IMR-90 (cell line): ENCODE results near the gene KDM6A. TPM values are rescaled to one million over a fixed set of nuclear protein-coding genes. Genes with fewer than 3 reads are reported as not detected.

Experiments used
- ATAC-seq: fragments of 200-7000 bp; cut with Tn5 transposase; 2 replicates; pipeline ENCODE4 v1.9.1; 2020; ENCODE audit warnings: low read depth, mild to moderate bottlenecking, moderate library complexity
- BruUV-seq: library from RNA; stranded (reverse); fragments of 400-500 nt; replicated peaks from 2 replicates; lab custom pipeline; 2021; lab: Mats Ljungman, UMichigan
- CTCF ChIA-PET: fragments of 300-600 bp; formaldehyde crosslinking; extraction: SDS; loops from one replicate; lab custom pipeline; 2021; ENCODE audit warnings: antibody characterized with exemption; lab: Yijun Ruan, JAX
- POLR2A ChIA-PET: fragments of 300-600 bp; sonication (Branson Sonifier 250); formaldehyde crosslinking; loops from one replicate; lab custom pipeline; 2022; ENCODE audit warnings: antibody characterized with exemption; ENCODE audit not compliant: unreplicated experiment; lab: Charles Lee
- DNase-seq: peaks from one replicate; pipeline ENCODE4 v3.0.0; 2013
- H2AFZ ChIP-seq: replicated peaks from 2 replicates; pipeline ENCODE3; 2013; ENCODE audit warnings: low read length, mild to moderate bottlenecking; ENCODE audit not compliant: poor library complexity
- H2AK5ac ChIP-seq: 2 replicates; pipeline ENCODE4 v1.6.1; 2013; ENCODE audit warnings: low read depth, low read length, inconsistent platforms
- H2AK9ac ChIP-seq: replicated peaks from 2 replicates; pipeline ENCODE3; 2013; ENCODE audit warnings: mild to moderate bottlenecking, low read depth, low read length, moderate library complexity; ENCODE audit not compliant: poor library complexity
- H2BK120ac ChIP-seq: 2 replicates; pipeline ENCODE4 v1.6.1; 2013; ENCODE audit warnings: low read depth, low read length, inconsistent platforms
- H2BK15ac ChIP-seq: 3 replicates; pipeline ENCODE4 v1.6.1; 2013; ENCODE audit warnings: low read depth, low read length, inconsistent platforms
- H2BK20ac ChIP-seq: 2 replicates; pipeline ENCODE4 v1.6.1; 2013; ENCODE audit warnings: low read depth, mild to moderate bottlenecking, inconsistent platforms, low read length, moderate library complexity
- H2BK5ac ChIP-seq: 2 replicates; pipeline ENCODE4 v1.6.1; 2013; ENCODE audit warnings: mild to moderate bottlenecking, low read depth, low read length, inconsistent platforms; ENCODE audit not compliant: poor library complexity, severe bottlenecking
- H3K14ac ChIP-seq: replicated peaks from 2 replicates; pipeline ENCODE4 v1.6.1; 2013; ENCODE audit warnings: low read depth, low read length, inconsistent platforms
- H3K18ac ChIP-seq: 2 replicates; pipeline ENCODE4 v1.6.1; 2013; ENCODE audit warnings: low read depth, low read length, control low read depth
- H3K23ac ChIP-seq: 2 replicates; pipeline ENCODE4 v1.6.1; 2013; ENCODE audit warnings: low read depth, low read length, inconsistent platforms
- H3K27ac ChIP-seq: 2 replicates; pipeline ENCODE4 v1.5.1; 2013; ENCODE audit warnings: mild to moderate bottlenecking, control low read depth, low read length; ENCODE audit not compliant: insufficient read depth
- H3K27me3 ChIP-seq: 2 replicates; pipeline ENCODE4 v1.6.1; 2013; ENCODE audit warnings: low read length; ENCODE audit not compliant: control insufficient read depth, insufficient read depth
- H3K36me3 ChIP-seq: 2 replicates; pipeline ENCODE4 v1.6.1; 2013; ENCODE audit warnings: low read length, mixed read lengths; ENCODE audit not compliant: control insufficient read depth, insufficient read depth
- H3K4ac ChIP-seq: 2 replicates; pipeline ENCODE4 v1.6.1; 2013; ENCODE audit warnings: low read depth, low read length, inconsistent platforms
- H3K4me1 ChIP-seq: 2 replicates; pipeline ENCODE4 v1.6.1; 2013; ENCODE audit warnings: low read length, mixed read lengths; ENCODE audit not compliant: control insufficient read depth, insufficient read depth
- H3K4me2 ChIP-seq: 2 replicates; pipeline ENCODE4 v1.6.1; 2013; ENCODE audit warnings: low read depth, mild to moderate bottlenecking, control low read depth, low read length, moderate library complexity
- H3K4me3 ChIP-seq: 2 replicates; pipeline ENCODE4 v1.5.1; 2013; ENCODE audit warnings: low read depth, mild to moderate bottlenecking, control low read depth, low read length, moderate library complexity; ENCODE audit not compliant: insufficient read depth
- H3K56ac ChIP-seq: 2 replicates; pipeline ENCODE4 v1.6.1; 2013; ENCODE audit warnings: low read length, inconsistent platforms; ENCODE audit not compliant: insufficient read depth; ENCODE audit errors: extremely low read depth
- H3K79me1 ChIP-seq, 2 experiments: 2 replicates each; pipeline ENCODE4 v1.6.1; 2013; ENCODE audit warnings: low read length in 2 of 2, inconsistent platforms in 1 of 2, low read depth in 1 of 2
- H3K9ac ChIP-seq: 2 replicates; pipeline ENCODE4 v1.6.1; 2013; ENCODE audit warnings: low read depth, low read length, control low read depth
- H3K9me1 ChIP-seq: 2 replicates; pipeline ENCODE4 v1.6.1; 2013; ENCODE audit warnings: low read length, inconsistent platforms; ENCODE audit not compliant: insufficient read depth
- H3K9me3 ChIP-seq: 2 replicates; pipeline ENCODE4 v1.6.1; 2013; ENCODE audit warnings: low read length; ENCODE audit not compliant: control insufficient read depth, insufficient read depth
- H4K20me1 ChIP-seq: 2 replicates; pipeline ENCODE4 v1.6.1; 2013; ENCODE audit warnings: low read length, inconsistent platforms; ENCODE audit not compliant: insufficient read depth
- H4K5ac ChIP-seq: 2 replicates; pipeline ENCODE4 v1.6.1; 2013; ENCODE audit warnings: mild to moderate bottlenecking, low read depth, low read length, control low read depth
- H4K8ac ChIP-seq, 2 experiments: 2 replicates each; pipeline ENCODE4 v1.6.1; 2013; ENCODE audit warnings: low read depth in 2 of 2, low read length in 2 of 2, control low read depth in 1 of 2, inconsistent platforms in 1 of 2
- H4K91ac ChIP-seq: 2 replicates; pipeline ENCODE4 v1.6.1; 2013; ENCODE audit warnings: low read depth, low read length, inconsistent platforms; ENCODE audit not compliant: insufficient read depth
- BHLHE40 ChIP-seq: fragments of 150-350 bp; IDR thresholded peaks from 2 replicates; pipeline ENCODE4 v1.6.1; 2016; ENCODE audit warnings: mild to moderate bottlenecking, low read depth, low read length
- CEBPB ChIP-seq: IDR thresholded peaks from 2 replicates; pipeline ENCODE4 v1.6.1; 2012; ENCODE audit warnings: low read depth, low read length, improper control_type of control experiment
- MAZ ChIP-seq: IDR thresholded peaks from 2 replicates; pipeline ENCODE4 v1.6.1; 2012; ENCODE audit warnings: low read depth, mild to moderate bottlenecking, low read length, improper control_type of control experiment, moderate library complexity, borderline replicate concordance
- MXI1 ChIP-seq: IDR thresholded peaks from 2 replicates; pipeline ENCODE4 v1.6.1; 2012; ENCODE audit warnings: low read depth, mild to moderate bottlenecking, low read length, moderate library complexity, borderline replicate concordance
- NFE2L2 ChIP-seq: fragments of 150-350 bp; IDR thresholded peaks from 2 replicates; pipeline ENCODE4 v1.6.1; 2016; ENCODE audit warnings: low read depth, mild to moderate bottlenecking, low read length
- POLR2A ChIP-seq: IDR thresholded peaks from 2 replicates; pipeline ENCODE4 v1.6.1; 2012; ENCODE audit warnings: mild to moderate bottlenecking, low read depth, low read length
- RFX5 ChIP-seq: IDR thresholded peaks from 2 replicates; pipeline ENCODE4 v1.8.0; 2012; ENCODE audit warnings: low read depth, mild to moderate bottlenecking, low read length, moderate library complexity
- WGBS, 2 experiments: methylation state at CpG; one replicate each; pipeline versions ENCODE4 v1.1.5 to v1.1.7; 2013; ENCODE audit warnings: missing lambda C conversion rate in 2 of 2; ENCODE audit not compliant: insufficient read length in 1 of 2; ENCODE audit errors: extremely low coverage in 2 of 2; 5-methylcytosine and 5-hydroxymethylcytosine counted together
- dilution Hi-C: fragments of 300-500 bp; cut with HindIII; formaldehyde crosslinking; loops from one replicate; pipeline ENCODE4 v1.14.3; 2018; ENCODE audit warnings: low sequenced_read_pairs; ENCODE audit not compliant: unreplicated experiment
- in situ Hi-C: fragments of 300-500 bp; cut with MboI; formaldehyde crosslinking; loops from 3 replicates; pipeline ENCODE4 v1.14.3; 2019; ENCODE audit warnings: low sequenced_read_pairs, inconsistent platforms, mixed read lengths
- intact Hi-C: fragments of 100-400 bp; cut with micrococcal nuclease; formaldehyde crosslinking; loops from 2 replicates; pipeline ENCODE4 v1.10.0; 2022
- polyA plus RNA-seq, 3 experiments: library from polyadenylated mRNA; depleted of rRNA; stranded (reverse); fragments of >200 nt; gene quantifications; 2 replicates each; pipeline ENCODE4 v1.2.3, GENCODE V29; 2012; ENCODE audit warnings: low replicate concordance in 1 of 3
- total RNA-seq: library from RNA; depleted of rRNA; stranded (reverse); fragments of >200 nt; gene quantifications from 2 replicates; pipeline ENCODE4 v1.2.3, GENCODE V29; 2012

KDM6A gene
- total and polyA plus RNA-seq, 2 of the 4 experiments (the other 2 are of a cell fraction): 11.7 to 24.9 TPM

DNA sequence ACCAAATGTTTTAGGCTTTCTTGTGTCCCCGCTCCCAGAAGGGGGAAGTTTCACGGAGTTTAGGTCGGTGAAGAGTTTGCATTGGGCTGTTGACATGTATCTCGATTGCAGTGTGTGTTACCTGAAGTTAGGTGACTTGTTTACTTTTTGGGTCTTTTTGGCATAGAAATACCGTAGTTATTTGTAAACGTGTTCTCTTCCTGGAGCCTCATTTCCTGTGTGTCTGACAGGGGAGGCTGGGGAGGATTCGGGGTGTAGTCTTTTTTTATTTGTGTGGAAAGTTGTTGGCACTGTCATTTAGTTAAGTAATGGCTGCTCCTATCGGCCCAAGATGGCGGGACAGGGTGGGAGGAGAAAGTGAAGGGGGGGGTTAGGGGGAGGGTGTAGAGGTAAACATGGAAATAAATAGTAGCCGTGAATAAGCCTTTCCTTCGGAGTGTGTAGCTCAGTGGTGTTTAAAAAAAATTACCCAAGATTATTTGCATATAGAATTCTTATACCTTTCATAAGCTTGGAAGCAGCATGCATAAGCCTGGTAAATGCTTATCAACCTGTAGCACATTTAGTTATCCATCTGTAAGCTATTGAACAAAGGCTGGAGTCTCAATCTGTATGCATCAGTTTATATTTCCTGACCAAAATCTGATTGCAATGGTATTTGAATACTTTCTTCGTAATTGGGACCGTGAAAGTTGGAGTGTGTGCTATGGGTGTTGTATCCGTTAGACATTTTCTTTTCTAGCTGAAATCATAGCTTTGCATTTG lies 1.6 kb downstream of the KDM6A start:
- Histone ChIP-seq H3K4me3 (peak overlapping the region; percentile 93), H3K9me3 (no peaks in the 10 kb centered on the region), H2BK5ac (peak overlapping the region; percentile 83), H3K27me3 (no peaks in the 10 kb centered on the region), H3K4ac (peak overlapping the region; percentile 89), H3K9ac (peak overlapping the region; percentile 91), H2AFZ (peak overlapping the region; percentile 96), H3K36me3 (no peaks in the 10 kb centered on the region), H2BK15ac (no peak overlapping the region; the same call in 2 of the 3 replicates), H4K8ac (peak overlapping the region; percentile 53 to 77; a peak in 3 of 4 replicates), H3K18ac (peak overlapping the region; percentile 74), H3K4me2 (peak overlapping the region; percentile 94), H3K56ac (peak overlapping the region; percentile 87), H2BK120ac (no peak overlapping the region), H3K4me1 (no peaks in the 10 kb centered on the region), H3K14ac (peak overlapping the region; percentile 85), H2AK9ac (peak overlapping the region; percentile 86), H3K9me1 (no peaks in the 10 kb centered on the region), H4K91ac (peak overlapping the region; percentile 13), H4K5ac (peak overlapping the region; percentile 11), H3K23ac (peak overlapping the region; percentile 96), H2AK5ac (0 out of 2 replicates have a peak overlapping the region, but pooled peaks have one; percentile 3), H4K20me1 (peaks cover 23% of the 10 kb centered on the region), H2BK20ac (no peak overlapping the region), H3K27ac (peak overlapping the region; percentile 89), H3K79me1 (peaks cover 4 to 28% of the 10 kb centered on the region in 2 experiments; a peak in 3 of 4 replicates)
- CTCF ChIA-PET: interaction anchor here (0.7 to 0.8 kb wide), 2 partner anchors 186 to 195 kb away, joined by 4 to 8 read pairs; no protein-coding TSS in a partner anchor
- in situ Hi-C loops: no loop called here
- TF ChIP-seq NFE2L2: no peak
- no peak for TF ChIP-seq POLR2A
- TF ChIP-seq RFX5: no peak
- no peak for TF ChIP-seq BHLHE40
- TF ChIP-seq CEBPB: no peak
- peak; percentile 38; the same call in 1 of the 2 replicates for TF ChIP-seq MAZ
- no peak for TF ChIP-seq MXI1
- TSS peak; percentile 43 for BruUV-seq
- ATAC-seq (peak; percentile 3; the same call in 1 of the 2 replicates), DNase-seq (peak; percentile 49)
- WGBS, 2 experiments: 4% methylated on average over 3 of the region's 14 CpGs; no CpG with 5 or more reads in 1 of the 2 experiments
- intact Hi-C loops: loop anchor here (5.0 to 10.0 kb wide), 2 partner anchors 313 to 920 kb away; no protein-coding TSS in a partner anchor
- POLR2A ChIA-PET: interaction anchor here (0.6 kb wide), 1 partner anchor 147 kb away, joined by 3 read pairs; no protein-coding TSS in a partner anchor
- dilution Hi-C loops: no loop called here
